Stimulated activated naive B cell treated with anti-CD40 and anti-IgM and Interleukin-4, amounts not matched to agents 10 μg/mL and 1 μg/mL and 100 μg/mL, for 72 hours (primary cell): ENCODE data around the gene TMEM107.
A peak's percentile ranks its signal among the peaks of the same experiment; 100 is the strongest.
"Not testable (repeated sequence)": the region's sequence is repeated elsewhere in the genome, so short reads cannot be mapped to it uniquely, and the experiment has no call there.

Source experiments
- ATAC-seq, 2 donors: fragments of 150-1000 bp; cut with Tn5 transposase; replicated peaks; 2 replicates each; pipeline ENCODE4 v1.10.0; 2021; ENCODE audit warnings: moderate library complexity in 1 of 2
- DNase-seq: peaks from one replicate; pipeline ENCODE4 v3.0.0; 2021
- H3K27ac Mint-ChIP-seq: one replicate; pipeline ENCODE4 v1.8.0; 2022; ENCODE audit warnings: mild to moderate bottlenecking, mixed read lengths
- H3K27me3 Mint-ChIP-seq, 2 donors: one replicate each; pipeline ENCODE4 v1.8.0; 2022; ENCODE audit warnings: mixed read lengths in 2 of 2
- H3K36me3 Mint-ChIP-seq, 2 donors: one replicate each; pipeline ENCODE4 v1.8.0; 2022; ENCODE audit warnings: mixed read lengths in 2 of 2, mild to moderate bottlenecking in 1 of 2
- H3K4me1 Mint-ChIP-seq, 2 donors: one replicate each; pipeline ENCODE4 v1.8.0; 2022; ENCODE audit warnings: mixed read lengths in 2 of 2, mild to moderate bottlenecking in 1 of 2
- H3K4me3 Mint-ChIP-seq, 2 donors: one replicate each; pipeline ENCODE4 v1.8.0; 2022; ENCODE audit warnings: mild to moderate bottlenecking in 2 of 2, mixed read lengths in 2 of 2, moderate library complexity in 1 of 2
- H3K9me3 Mint-ChIP-seq, 2 donors: one replicate each; pipeline ENCODE4 v1.8.0; 2022; ENCODE audit warnings: mixed read lengths in 2 of 2, mild to moderate bottlenecking in 1 of 2

TMEM107 gene

DNA sequence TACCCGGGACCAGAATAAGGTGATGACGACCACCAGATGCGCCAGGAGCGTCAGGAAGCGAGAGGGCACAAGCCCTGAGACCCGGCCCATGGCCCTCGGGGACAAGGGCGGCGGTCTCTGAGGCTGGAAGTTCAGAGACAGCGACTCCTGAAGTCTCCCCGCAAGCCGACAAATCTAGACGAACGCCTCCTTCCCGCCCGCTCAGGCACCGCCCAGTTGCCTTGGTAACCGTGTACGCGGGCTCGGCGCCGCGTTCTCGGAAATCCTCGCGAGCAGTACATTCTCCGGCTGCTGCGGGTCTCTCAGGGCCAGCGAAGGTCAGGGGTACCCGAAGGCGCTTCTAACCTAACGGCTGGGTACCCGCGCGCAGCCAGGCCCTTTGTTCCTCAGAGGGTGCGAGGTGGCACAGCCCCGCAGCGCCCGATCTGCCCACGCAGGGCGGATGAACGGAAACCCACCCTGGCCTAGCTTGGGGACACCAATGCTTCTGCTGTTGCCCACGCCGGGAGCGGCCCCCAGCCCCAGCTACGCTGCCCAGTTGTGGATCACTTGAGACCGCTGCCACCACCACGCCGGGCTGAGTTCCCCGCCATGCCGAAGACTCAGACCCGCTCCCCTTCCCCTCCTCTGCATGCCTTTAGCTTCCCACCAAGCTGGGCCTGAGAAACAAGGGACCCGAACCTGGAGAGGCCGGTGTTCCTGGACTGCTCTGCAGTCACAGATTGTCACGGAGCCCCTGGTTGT, at the start of gene TMEM107:
TMEM107 (minus strand) TSS at position 184 of the 744 bp plus-strand sequence; CDS start at position 90, 94 bp downstream.
- Mint-ChIP-seq H3K27ac (peak within 1 kb of the TSS; percentile 92), H3K27me3 (no peaks in the 10 kb centered on the region), H3K4me1 (peaks cover 29 to 49% of the 10 kb centered on the region in 2 donors), H3K9me3 (no peaks in the 10 kb centered on the region), H3K4me3 (peak within 1 kb of the TSS; percentile 85 to 93), H3K36me3 (peaks cover 0 to 3% of the 10 kb centered on the region in 2 donors)
- peak; percentile 82 for DNase-seq
- peak; percentile 47 to 63 for ATAC-seq

DNA sequence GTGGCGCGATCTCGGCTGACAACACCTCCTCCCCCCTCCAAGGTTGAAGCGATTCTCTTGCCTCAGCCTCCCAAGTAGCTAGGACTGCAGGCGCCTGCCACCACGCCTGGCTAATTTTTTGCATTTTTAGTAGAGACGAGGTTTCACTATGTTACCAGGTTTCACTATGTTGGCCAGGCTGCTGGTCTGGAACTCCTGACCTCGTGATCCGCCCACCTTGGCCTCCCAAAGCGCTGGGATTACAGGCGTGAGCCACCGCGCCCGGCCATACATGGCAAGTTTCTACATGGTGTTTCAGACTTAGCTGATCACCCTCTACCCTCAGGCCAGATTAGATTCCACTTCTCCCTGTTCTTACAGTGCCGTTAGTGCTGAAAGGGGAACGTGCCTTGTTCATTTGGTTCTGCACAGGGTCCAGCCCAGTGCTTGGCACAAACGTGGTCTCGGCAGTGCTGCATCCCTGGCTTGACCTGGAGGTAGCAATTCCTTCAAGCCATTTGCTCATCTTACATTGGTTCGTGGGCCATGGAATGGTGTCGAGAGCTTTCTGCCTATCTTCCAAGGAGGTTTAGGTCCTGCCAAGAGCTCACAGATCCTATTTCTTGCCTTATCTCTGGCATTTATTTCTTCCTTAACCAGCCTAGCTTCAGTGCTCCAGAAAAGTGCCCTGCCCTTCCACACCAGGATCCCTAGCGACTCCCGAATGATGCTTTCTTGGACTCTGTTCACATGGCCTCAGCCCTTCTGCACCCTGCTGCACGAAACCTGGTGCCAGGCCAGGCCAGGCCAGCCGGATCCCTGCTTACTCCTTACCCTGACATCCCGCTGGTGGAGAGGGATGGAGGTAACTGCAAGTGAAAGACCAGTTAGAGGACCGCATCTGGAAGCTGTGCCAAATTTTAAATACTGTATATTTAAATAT, 49.0 kb upstream of the TMEM107 start:
- Mint-ChIP-seq H3K27ac (peak overlapping the region; percentile 100), H3K4me3 (peak overlapping the region; percentile 29 to 56), H3K27me3 (peaks cover 12 to 27% of the 10 kb centered on the region in 2 donors), H3K36me3 (peaks cover 49 to 71% of the 10 kb centered on the region in 2 donors), H3K9me3 (peaks cover 0 to 3% of the 10 kb centered on the region in 2 donors), H3K4me1 (peaks cover 54 to 56% of the 10 kb centered on the region in 2 donors)
- ATAC-seq (no peak), DNase-seq (no peak)

DNA sequence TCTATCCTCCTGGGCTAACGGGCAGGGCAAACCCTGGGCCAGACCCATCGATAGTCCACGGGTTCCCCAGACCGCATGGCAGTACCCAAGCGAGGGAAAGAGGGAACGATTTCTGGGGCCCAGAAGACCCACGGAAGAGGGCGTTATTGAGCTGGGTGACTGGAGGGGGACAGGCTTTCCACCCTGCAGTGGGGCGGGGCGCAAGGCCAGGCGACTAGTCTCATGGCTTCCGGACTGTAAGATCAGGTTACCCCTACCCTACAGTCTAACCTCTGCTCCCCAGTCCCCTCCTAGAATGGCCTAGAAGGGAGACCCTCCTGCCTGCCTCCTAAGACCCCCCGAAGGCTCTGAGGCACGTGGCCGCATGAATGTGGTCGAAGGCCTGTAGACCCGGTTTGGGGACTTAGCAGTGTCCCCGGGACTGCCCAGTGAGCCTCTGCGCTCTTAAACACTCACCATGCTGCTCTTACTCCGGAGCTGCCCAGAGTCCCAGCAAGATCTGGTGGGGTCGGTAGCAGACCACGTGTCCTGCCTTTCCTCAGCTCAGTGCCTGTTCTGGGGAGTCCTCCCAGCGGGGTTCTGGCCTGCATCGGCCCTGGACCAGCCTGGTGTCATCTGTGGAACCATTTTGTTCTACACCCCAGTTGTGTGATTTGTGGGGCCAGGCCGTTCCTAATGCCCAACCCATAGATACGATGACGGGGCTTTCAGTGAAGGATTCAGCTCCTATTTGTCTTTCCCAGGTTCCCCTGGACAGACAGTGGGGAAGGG, 47.4 kb upstream of the TMEM107 start:
- peaks cover 12 to 27% of the 10 kb centered on the region in 2 donors for H3K27me3 Mint-ChIP-seq
- H3K27ac Mint-ChIP-seq = peak overlapping the region; percentile 100
- peak overlapping the region; percentile 89 to 99 for H3K4me3 Mint-ChIP-seq
- ATAC-seq (peak; percentile 24 to 27), DNase-seq (peak; percentile 62)
- H3K9me3 Mint-ChIP-seq = peaks cover 0 to 3% of the 10 kb centered on the region in 2 donors
- H3K4me1 Mint-ChIP-seq = peaks cover 54 to 61% of the 10 kb centered on the region in 2 donors
- peaks cover 36 to 57% of the 10 kb centered on the region in 2 donors for H3K36me3 Mint-ChIP-seq

DNA sequence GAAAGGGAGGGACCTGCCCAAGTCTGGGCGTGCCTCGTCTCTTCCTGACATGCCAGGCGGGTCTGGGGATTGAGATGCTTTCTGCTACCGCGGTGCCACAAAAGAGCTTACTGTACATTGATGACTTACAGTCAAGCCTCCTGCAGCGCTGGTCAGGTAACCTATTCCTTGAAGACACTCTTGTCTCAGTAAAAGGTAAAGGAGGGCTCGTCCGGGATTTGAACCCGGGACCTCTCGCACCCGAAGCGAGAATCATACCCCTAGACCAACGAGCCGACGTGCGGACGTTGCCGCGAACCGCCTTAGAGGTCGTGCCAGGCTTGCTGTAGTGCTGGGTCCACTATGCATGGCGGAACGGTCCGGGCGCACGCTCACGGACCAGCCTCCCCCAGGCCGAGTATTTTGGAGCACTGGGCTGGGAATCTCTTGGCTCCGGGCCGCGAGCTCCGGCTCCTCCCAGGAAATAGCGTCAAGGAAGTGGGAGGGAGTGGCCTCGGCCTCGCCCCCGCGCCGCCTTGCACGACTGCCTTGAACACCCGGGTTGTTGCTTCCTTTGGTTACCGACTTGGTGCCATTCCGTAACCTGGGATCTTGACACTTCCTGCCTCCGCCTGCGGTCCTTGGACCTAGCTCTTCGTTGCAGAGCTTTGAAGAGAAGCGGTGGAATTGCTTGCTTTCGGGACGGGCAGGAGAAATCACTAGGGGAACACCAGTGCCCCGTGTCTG, 46.6 kb upstream of the TMEM107 start:
- Mint-ChIP-seq H3K27me3 (peaks cover 12 to 27% of the 10 kb centered on the region in 2 donors), H3K4me3 (peak overlapping the region; percentile 89 to 99), H3K4me1 (peaks cover 52 to 60% of the 10 kb centered on the region in 2 donors), H3K36me3 (peaks cover 33 to 50% of the 10 kb centered on the region in 2 donors), H3K9me3 (peaks cover 0 to 3% of the 10 kb centered on the region in 2 donors), H3K27ac (peak overlapping the region; percentile 100)
- ATAC-seq (peak; percentile 51 to 62), DNase-seq (peak; percentile 90)

DNA sequence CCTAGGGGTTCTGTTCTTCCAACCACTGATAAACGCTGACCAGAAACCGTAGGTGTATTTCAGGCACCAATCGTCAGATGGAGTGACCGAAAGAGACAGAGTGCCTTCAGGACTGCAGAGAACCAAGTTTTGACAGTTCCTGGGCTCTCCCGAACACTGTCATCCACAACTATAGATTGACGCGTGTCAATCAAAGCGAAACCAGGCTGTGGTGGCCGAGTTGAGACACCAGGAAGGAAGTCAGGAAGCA, 46.1 kb upstream of the TMEM107 start:
- Mint-ChIP-seq H3K9me3 (peaks cover 0 to 3% of the 10 kb centered on the region in 2 donors), H3K4me1 (peaks cover 48 to 55% of the 10 kb centered on the region in 2 donors), H3K27me3 (peaks cover 12 to 27% of the 10 kb centered on the region in 2 donors), H3K27ac (peak overlapping the region; percentile 100), H3K36me3 (peaks cover 28 to 45% of the 10 kb centered on the region in 2 donors), H3K4me3 (peak overlapping the region; percentile 89 to 99)
- no peak for DNase-seq
- peak; percentile 35 to 49 for ATAC-seq

DNA sequence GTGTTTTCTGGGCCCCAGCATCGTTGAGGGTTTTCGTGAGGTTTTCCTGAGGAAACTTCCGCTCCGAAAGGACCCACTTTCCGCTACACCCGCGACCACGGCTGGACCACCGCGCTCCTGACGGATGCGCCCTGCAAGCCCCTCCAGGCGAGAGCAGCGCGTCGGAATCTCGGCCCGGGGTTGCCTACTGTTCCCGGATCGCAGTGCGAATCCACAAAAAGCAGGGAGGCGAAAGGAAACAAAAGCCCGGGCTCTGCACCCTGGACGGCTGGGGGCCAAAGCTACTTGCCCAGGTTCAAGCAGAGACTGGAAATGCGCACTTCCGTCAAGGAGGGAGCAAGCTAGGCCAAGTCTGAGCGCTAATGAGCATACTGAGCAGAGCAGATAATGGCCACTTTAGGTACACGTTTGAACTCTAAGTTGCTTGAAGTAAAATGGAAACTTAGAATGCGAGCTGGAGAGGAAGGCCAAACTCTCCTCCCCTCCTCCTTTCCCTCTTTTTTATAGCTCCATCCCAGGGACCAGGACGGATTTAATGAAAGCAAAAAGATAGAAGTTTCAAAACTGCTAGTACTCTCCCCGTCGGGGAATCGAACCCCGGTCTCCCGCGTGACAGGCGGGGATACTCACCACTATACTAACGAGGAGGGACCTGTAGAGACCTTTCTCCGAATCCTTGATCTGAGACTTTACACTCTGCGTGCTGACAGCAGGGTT, 45.6 kb upstream of the TMEM107 start:
- peaks cover 0 to 3% of the 10 kb centered on the region in 2 donors for H3K9me3 Mint-ChIP-seq
- H3K36me3 Mint-ChIP-seq = peaks cover 24 to 41% of the 10 kb centered on the region in 2 donors
- DNase-seq (peak; percentile 88), ATAC-seq (peak; percentile 60 to 67)
- H3K4me3 Mint-ChIP-seq = peak overlapping the region; percentile 89 to 99
- peaks cover 12 to 23% of the 10 kb centered on the region in 2 donors for H3K27me3 Mint-ChIP-seq
- peaks cover 44 to 50% of the 10 kb centered on the region in 2 donors for H3K4me1 Mint-ChIP-seq
- H3K27ac Mint-ChIP-seq = peak overlapping the region; percentile 100

DNA sequence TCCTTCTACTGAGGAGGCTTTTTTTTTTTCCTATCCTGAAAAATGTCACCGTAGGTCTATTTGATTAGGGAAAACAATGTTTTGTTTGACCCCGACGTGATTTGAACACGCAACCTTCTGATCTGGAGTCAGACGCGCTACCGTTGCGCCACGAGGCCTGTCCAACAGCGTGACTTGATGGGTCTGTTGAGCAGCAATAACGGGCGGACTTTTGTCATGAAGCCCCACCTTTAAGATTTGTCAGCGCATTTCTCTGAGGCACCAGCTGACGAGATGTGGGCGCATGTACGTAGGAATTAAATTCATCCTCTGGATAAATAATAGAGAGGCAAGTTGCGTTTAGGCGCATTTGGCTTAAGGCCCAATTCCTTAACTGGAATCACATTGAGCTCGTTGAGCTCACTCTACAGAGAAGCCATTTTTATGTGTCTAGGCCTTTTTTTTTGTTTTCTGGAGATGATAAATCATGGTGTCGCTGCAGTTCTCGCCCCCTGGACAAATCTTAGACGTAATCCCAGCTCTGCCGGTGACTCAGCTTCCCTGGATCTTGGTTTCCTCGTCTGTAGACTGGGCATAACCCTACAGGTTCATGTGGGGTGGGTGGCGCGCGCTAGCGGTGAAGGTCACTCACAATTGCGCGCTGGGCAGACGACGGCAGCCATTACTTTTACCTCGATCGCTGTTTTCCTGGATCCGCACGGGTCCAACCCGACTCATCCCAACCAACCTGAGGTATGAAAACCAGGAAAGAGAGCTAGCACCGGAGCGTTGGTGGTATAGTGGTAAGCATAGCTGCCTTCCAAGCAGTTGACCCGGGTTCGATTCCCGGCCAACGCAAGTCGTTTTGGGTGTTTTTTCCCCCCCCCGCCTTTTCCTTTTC, 44.8 kb upstream of the TMEM107 start:
- ATAC-seq = peak; percentile 28 to 34
- Mint-ChIP-seq H3K36me3 (peaks cover 19 to 33% of the 10 kb centered on the region in 2 donors), H3K4me3 (peak overlapping the region; percentile 89 to 99), H3K27ac (peak overlapping the region; percentile 100), H3K27me3 (peaks cover 12 to 17% of the 10 kb centered on the region in 2 donors), H3K9me3 (peaks cover 0 to 3% of the 10 kb centered on the region in 2 donors), H3K4me1 (peaks cover 37 to 49% of the 10 kb centered on the region in 2 donors)
- peak; percentile 81 for DNase-seq

DNA sequence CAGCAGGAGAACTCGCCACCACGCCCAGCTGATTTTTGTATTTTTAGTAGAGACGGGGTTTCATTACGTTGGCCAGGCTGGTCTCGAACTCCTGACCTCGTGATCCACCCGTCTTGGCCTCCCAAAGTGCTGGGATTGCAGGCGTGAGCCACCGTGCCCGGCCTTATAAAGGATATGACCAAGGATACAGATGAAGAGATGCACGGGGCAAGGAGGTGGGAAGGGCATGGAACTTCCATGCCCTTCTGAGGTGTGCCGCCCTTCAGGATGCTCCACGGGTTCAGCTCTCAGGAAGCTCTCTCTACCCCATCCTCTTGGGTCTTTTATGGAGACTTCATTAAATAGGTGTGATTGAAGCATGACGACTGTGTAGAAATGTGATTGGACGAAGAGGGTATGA, 37.8 kb upstream of the TMEM107 start:
- not testable (repeated sequence) for H3K36me3 Mint-ChIP-seq

DNA sequence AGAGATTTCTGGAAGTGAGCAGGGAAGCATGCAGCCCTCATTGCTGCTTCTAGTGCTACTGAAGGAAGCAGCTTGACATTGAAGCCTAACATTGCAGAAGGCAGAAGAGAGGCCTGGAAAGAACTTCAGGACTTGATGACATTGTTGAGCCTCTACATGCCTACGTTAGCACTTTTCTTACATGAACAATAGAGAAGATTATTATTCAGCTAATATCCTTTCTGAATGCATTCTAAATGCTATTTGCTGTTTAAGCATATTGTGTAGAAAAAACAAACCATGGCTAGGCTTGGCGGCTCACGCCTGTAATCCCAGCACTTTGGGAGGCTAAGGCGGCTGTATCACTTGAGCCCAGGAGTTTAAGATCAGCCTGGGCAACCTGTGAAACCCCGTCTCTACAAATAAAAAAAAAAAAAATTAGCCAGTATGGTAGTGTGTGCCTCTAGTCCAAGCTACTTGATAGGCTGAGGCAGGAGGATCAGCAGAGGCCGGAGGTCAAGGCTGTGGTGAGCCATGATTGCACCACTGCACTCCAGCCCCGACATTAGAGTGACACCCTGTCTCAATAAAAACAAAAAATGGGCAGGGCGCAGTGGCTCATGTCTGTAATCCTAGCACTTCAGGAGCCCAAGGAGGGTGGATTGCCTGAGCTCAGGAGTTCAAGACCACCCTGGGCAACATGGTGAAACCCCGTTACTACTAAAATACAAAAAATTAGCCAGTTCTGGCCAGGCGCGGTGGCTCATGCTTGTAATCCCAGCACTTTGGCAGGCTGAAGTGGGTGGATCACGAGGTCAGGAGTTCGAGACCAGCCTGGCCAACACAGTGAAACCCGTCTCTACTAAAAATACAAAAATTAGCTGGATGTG, 36.4 kb upstream of the TMEM107 start:
- ATAC-seq (no peak), DNase-seq (no peak)
- H3K4me3 Mint-ChIP-seq = no peak overlapping the region
- H3K36me3 Mint-ChIP-seq = no peaks in the 10 kb centered on the region
- peaks cover 10 to 24% of the 10 kb centered on the region in 2 donors for H3K4me1 Mint-ChIP-seq
- H3K27me3 Mint-ChIP-seq = no peaks in the 10 kb centered on the region
- H3K9me3 Mint-ChIP-seq = no peaks in the 10 kb centered on the region
- no peak overlapping the region for H3K27ac Mint-ChIP-seq

More for the DNA sequence above, 37.8 kb upstream of the TMEM107 start:
- peaks cover 10 to 18% of the 10 kb centered on the region in 2 donors for H3K4me1 Mint-ChIP-seq
- not testable (repeated sequence) for ATAC-seq, H3K27ac Mint-ChIP-seq, H3K9me3 Mint-ChIP-seq, H3K27me3 Mint-ChIP-seq, DNase-seq, H3K4me3 Mint-ChIP-seq

DNA sequence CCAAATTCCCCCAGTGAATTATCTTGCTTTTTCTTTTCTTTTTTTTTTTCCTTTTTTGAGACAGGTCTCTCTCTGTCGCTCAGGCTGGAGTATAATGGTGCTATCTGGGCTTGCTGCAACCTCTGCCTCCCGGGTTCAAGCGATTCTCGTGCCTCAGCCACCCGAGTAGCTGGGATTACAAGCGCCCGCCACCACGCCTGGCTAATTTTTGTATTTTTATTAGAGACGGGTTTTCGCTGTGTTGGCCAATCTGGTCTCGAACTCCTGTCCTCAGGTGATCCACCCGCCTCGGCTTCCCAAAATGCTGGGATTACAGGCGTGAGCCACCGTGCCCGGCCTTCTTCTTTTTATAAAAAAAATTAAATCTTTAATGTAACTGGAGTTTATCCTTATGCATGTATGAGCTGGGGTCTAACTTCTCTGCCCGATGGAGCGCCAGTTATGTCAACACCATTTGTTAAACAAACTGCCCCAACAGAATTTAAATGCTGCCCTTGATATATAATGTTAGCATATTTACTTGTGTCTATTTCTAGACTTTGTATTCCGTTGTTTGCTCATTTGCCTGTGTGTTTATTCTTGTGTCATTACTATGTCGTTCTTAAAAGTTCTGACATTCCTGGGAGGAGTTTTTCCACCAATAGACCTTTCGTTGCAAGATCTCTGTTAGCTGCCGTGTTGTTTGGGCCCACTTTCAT, 34.7 kb upstream of the TMEM107 start:
- no peaks in the 10 kb centered on the region for H3K36me3 Mint-ChIP-seq
- no peaks in the 10 kb centered on the region for H3K9me3 Mint-ChIP-seq
- H3K27ac Mint-ChIP-seq = peak overlapping the region; percentile 97
- peak overlapping the region; percentile 92 to 94 for H3K4me3 Mint-ChIP-seq
- DNase-seq (no peak), ATAC-seq (peak; percentile 49 to 53)
- H3K4me1 Mint-ChIP-seq = peaks cover 10 to 24% of the 10 kb centered on the region in 2 donors
- H3K27me3 Mint-ChIP-seq = no peaks in the 10 kb centered on the region
